ENCODE measurements around the gene PRR5L.

GRCh38 chr11:36317992-36318391, 21.9 kb downstream of the PRR5L start:
- no peak for TF ChIP-seq YY1 (IDR thresholded peaks at IDR 0.05; ENCODE audit: insufficient read depth, insufficient read length)
- no peak for TF ChIP-seq SUZ12 (IDR thresholded peaks at IDR 0.05; ENCODE audit: extremely low read depth, insufficient read depth, insufficient read length)
- TF ChIP-seq ZNF274 (IDR thresholded peaks at IDR 0.05; ENCODE audit: low read depth, low read length): no peak

Measured in NT2/D1 (cell line).